Coronary artery (tissue), 2 donors: ENCODE data around the gene KIAA1671.
A peak's percentile ranks its signal among the peaks of the same experiment; 100 is the strongest.

Source experiments
- DNase-seq: peaks from one replicate; pipeline ENCODE4 v3.0.0-alpha.2; 2017; ENCODE audit warnings: low spot score
- H3K27ac ChIP-seq, 2 donors: fragments of 200-600 bp; sonication (generic); one replicate each; pipeline ENCODE4 v1.5.1; 2016 to 2019
- H3K4me3 ChIP-seq: fragments of 200-600 bp; sonication (generic); 2 replicates; pipeline ENCODE4 v1.5.1; 2016; ENCODE audit warnings: mild to moderate bottlenecking, moderate library complexity
- TF ChIP-seq, protein P1 (sequence below): fragments of 200-600 bp; sonication (generic); IDR thresholded peaks from one replicate; pipeline ENCODE4 v1.5.1; 2019; ENCODE audit warnings: antibody characterized with exemption

The KIAA1671 gene

DNA sequence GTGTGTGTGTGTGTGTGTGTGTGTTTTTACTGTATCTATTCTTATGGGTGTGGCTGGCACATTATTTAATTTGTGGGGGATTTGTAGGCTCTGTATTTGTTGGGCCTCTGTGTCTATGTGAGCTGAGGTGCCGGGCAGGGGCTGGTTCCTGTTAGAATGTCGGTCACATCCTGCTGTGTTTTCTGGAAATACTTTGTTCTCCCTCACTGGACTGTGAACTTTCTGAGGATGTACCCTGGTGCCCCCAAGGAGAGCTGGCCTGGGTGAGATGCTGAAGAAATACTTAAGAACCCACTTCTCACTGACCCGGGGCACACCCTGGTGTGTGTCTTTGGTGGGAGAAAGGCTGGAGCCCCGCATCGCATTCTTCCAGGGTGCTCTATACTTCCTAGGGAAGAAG is 28.6 kb downstream of the KIAA1671 start:
- TF ChIP-seq, protein P1, sequence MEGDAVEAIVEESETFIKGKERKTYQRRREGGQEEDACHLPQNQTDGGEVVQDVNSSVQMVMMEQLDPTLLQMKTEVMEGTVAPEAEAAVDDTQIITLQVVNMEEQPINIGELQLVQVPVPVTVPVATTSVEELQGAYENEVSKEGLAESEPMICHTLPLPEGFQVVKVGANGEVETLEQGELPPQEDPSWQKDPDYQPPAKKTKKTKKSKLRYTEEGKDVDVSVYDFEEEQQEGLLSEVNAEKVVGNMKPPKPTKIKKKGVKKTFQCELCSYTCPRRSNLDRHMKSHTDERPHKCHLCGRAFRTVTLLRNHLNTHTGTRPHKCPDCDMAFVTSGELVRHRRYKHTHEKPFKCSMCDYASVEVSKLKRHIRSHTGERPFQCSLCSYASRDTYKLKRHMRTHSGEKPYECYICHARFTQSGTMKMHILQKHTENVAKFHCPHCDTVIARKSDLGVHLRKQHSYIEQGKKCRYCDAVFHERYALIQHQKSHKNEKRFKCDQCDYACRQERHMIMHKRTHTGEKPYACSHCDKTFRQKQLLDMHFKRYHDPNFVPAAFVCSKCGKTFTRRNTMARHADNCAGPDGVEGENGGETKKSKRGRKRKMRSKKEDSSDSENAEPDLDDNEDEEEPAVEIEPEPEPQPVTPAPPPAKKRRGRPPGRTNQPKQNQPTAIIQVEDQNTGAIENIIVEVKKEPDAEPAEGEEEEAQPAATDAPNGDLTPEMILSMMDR = no peak

DNA sequence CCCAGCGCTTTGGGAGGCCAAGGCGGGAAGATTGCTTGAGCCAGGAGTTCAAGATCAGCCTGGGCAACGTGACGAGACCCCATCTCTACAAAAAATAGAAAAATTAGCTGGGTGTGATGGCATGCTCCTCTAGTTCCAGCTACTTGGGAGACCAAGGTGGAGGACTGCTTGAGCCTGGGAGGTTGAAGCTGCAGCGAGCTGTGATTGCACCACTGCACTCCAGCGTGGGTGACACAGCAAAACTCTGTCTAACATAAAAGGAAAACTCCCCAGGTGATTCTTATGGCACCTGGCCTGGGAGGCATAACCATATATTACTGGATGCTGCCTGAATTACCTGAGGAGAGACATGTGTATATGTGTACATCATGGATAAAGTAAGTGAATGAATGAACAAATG is 29.1 kb downstream of the KIAA1671 start:
- TF ChIP-seq, protein P1 = no peak
- no peak overlapping the region for H3K4me3 ChIP-seq
- H3K27ac ChIP-seq = peak overlapping the region in 1 of 2 donors; percentile 22
- DNase-seq = no peak

More for the DNA sequence above, 28.6 kb downstream of the KIAA1671 start:
- DNase-seq = no peak
- no peak overlapping the region for H3K4me3 ChIP-seq
- peak overlapping the region in 1 of 2 donors; percentile 15 for H3K27ac ChIP-seq

DNA sequence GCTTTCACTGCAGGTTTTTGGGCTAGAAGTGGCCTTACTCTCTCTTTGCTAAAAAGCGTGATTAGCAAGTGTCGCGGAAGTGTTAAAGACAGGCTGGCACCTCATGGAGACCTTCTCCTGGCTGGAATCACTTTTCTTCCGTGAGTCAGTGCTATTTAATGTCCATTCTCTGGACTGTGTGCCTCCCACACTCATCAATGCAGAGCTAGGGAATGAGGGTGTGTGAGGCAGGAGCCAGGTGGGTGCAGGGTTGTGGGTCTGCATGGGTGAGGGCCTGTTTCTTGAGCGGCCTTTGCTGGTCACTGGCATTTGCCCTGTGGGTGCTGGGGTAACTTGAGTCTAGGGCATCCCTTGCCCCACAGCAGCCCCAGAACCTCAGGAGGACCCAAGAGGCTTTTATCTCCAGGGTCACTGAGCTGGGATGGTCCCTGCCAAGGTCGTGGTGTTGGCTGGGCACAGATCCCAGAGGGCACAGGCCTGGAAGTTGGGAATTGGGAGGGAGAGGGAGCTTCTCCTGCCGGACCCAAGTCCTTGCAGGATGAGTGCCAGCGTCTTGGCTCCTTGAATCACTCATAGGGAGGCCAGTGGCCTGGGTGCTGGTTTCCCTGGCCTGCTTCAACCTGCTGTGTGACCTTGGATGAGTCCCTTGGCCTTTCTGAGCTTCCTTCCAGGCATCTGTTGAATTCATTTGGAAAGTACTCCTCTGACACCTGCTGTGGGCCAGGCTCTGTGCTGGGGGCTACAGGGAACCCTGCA is 30.0 kb downstream of the KIAA1671 start:
- peak overlapping the region in 1 of 2 donors; percentile 65 for H3K27ac ChIP-seq
- H3K4me3 ChIP-seq = no peak overlapping the region
- no peak for DNase-seq
- TF ChIP-seq, protein P1 = no peak

DNA sequence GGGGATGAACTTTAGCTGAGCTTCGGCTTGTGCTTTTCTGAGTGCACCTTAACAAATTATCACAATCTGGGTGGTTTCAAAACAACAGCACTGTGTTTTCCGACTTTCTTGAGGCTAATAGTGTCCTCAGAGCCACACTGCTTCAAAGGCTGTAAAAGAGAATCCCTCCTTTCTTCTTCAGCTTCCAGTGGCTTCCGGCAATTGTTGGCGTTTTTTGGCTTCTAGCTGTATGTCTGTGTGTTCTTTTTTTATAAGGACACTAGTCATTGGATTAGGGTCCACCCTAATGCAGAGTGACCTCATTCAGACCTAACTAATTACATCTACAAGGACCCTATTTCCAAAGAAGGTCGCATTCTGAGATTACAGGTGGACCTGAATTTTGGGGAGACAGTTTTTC is 30.6 kb downstream of the KIAA1671 start:
- H3K27ac ChIP-seq = peak overlapping the region in 1 of 2 donors; percentile 65
- DNase-seq = no peak
- H3K4me3 ChIP-seq = no peak overlapping the region

DNA sequence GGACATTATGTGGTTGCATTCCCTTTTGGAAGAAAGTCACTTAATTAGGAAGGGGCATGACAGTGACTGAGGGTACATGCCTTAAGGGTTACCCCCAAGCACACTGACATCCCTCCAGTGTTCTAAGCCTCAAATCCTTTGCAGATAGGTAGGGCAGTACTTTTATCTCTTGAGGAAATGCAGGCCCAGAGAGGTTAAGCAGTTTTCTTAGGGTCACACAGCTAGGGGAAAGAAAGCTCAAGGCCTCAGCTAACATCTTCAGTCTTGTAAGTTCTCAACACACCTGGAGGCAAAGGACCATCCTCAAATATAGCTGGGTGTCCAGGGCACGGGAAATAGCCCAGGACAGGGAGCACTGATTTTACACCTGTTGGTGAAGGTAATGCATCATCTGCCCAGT is 31.6 kb downstream of the KIAA1671 start:
- TF ChIP-seq, protein P1 = no peak
- Histone ChIP-seq H3K4me3 (no peak overlapping the region), H3K27ac (no peak overlapping the region)
- no peak for DNase-seq

More for the DNA sequence above, 30.6 kb downstream of the KIAA1671 start:
- TF ChIP-seq, protein P1 = no peak

DNA sequence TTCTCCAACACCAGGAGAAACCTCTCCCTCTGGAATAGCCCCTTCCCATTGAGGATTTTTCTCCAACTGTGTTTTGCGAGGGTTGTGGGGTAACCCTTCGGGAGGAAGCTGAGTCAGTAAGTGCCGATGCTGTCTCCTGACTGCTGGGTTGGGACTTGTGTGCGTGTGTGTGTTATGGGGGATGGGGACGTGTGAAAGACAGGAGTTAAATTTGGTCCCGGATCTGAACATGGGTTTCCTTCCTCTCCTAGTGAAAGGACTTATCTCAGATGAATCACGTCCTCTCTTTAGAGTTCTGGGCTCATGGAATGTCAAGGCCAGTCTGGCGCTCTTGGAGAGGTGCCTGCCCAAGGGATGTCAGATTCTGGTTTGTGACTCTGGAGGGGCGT is 33.3 kb downstream of the KIAA1671 start:
- Histone ChIP-seq H3K27ac (peak overlapping the region; percentile 60 to 84), H3K4me3 (peak overlapping the region; percentile 54)
- TF ChIP-seq, protein P1 = no peak
- peak; percentile 74 for DNase-seq

DNA sequence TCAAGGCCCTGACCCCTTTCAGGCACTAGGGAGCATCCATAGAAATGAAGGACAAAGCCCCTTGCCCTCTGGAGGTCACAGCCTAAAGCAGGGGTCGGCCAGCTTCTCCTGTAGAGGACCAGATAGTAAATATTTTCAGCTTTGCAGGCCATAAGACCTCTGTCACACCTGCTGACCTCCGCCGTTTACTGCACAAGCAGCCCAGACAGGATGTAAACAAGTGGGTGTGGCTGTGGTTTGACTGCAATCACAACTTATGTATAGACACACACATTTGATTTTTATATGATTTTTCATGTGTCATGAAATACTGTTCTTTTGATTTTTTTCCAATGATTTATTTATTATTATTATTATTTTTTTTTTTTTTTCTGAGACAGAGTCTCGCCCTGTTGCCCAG is 34.3 kb downstream of the KIAA1671 start:
- H3K27ac ChIP-seq = peak overlapping the region in 1 of 2 donors; percentile 47
- DNase-seq = no peak
- H3K4me3 ChIP-seq = no peak overlapping the region
- TF ChIP-seq, protein P1 = no peak
